Mesenteric fat pad (tissue), 1 donor: ENCODE measurements around the gene CPM. TPM values are rescaled to one million over a fixed set of nuclear protein-coding genes. Genes with fewer than 3 reads are reported as not detected.
A peak's percentile ranks its signal among the peaks of the same experiment; 100 is the strongest.

Experiments used
- DNase-seq: peaks from one replicate; pipeline ENCODE4 v3.0.0-alpha.2; 2020; ENCODE audit warnings: low spot score
- long read RNA-seq: library from polyadenylated mRNA; unstranded; transcript quantifications from one replicate; pipeline ENCODE4 v2.0.0, GENCODE V29; 2020
- total RNA-seq: library from RNA; stranded (reverse); fragmentation: NEBNext Ultra II Directional; extraction: Animal tissue kit (Norgen Biotek cat#: 25700); gene quantifications from one replicate; pipeline ENCODE4 v1.2.1, GENCODE V29; 2021
- donor health status: DM: yes; HTN: yes; CAD: no.

CPM gene
- 201 TPM for total RNA-seq
- long read RNA-seq, full-length matches to known transcripts = 534 of 828 reads
- long read RNA-seq, partial matches to known transcripts = 133 of 828 reads
- long read RNA-seq, other reads (novel, unspliced or antisense) = 161 of 828 reads

- DNase-seq = peak; percentile 92
Observed at GRCh38 chr12:68932961-68933893, at the start of gene CPM. Gene CPM, minus strand, starts transcription at chr12:68933171. Its CDS starts 334 bp downstream, at chr12:68932837.

- no peak for DNase-seq
Observed at GRCh38 chr12:68981516-68981915, 48.5 kb upstream of the CPM start.

GRCh38 chr12:68980476-68981212, 47.7 kb upstream of the CPM start:
- DNase-seq = no peak

- no peak for DNase-seq
Observed at GRCh38 chr12:68978678-68979077, 45.7 kb upstream of the CPM start.

GRCh38 chr12:68977909-68978610, 45.1 kb upstream of the CPM start:
- no peak for DNase-seq

- no peak for DNase-seq
Observed at GRCh38 chr12:68977335-68977734, 44.4 kb upstream of the CPM start.

GRCh38 chr12:68976395-68976841, 43.4 kb upstream of the CPM start:
- no peak for DNase-seq

GRCh38 chr12:68975811-68976210, 42.8 kb upstream of the CPM start:
- no peak for DNase-seq

- DNase-seq = no peak
Observed at GRCh38 chr12:68972595-68972994, 39.6 kb upstream of the CPM start.

GRCh38 chr12:68971404-68971803, 38.4 kb upstream of the CPM start:
- DNase-seq = no peak

GRCh38 chr12:68970951-68971350, 38.0 kb upstream of the CPM start:
- DNase-seq = no peak

GRCh38 chr12:68970306-68970705, 37.3 kb upstream of the CPM start:
- DNase-seq = no peak

GRCh38 chr12:68967046-68967445, 34.1 kb upstream of the CPM start:
- DNase-seq = no peak

GRCh38 chr12:68963856-68964745, 31.1 kb upstream of the CPM start:
- no peak for DNase-seq

- DNase-seq = no peak
Observed at GRCh38 chr12:68962877-68963855, 30.2 kb upstream of the CPM start.

GRCh38 chr12:68959891-68960464, 27.0 kb upstream of the CPM start:
- no peak for DNase-seq

- no peak for DNase-seq
Observed at GRCh38 chr12:68959143-68959858, 26.3 kb upstream of the CPM start.

- no peak for DNase-seq
Observed at GRCh38 chr12:68958322-68958721, 25.4 kb upstream of the CPM start.
